ENCODE measurements around the gene PGLYRP2. TPM values are rescaled to one million over a fixed set of nuclear protein-coding genes. Genes with fewer than 3 reads are reported as not detected.

The PGLYRP2 gene
- total RNA-seq, 1 experiment from 2014 or later = not detected

GRCh38 chr19:15457701-15458484 lies 21.4 kb downstream of the PGLYRP2 start:
- no peak overlapping the region for H3K4me3 ChIP-seq (ENCODE audit: low read depth, low read length)
- Mint-ChIP-seq H3K27ac (ENCODE audit: unreplicated experiment) (no peak overlapping the region), H3K27me3 (ENCODE audit: insufficient read depth, unreplicated experiment) (peaks cover 2% of the 10 kb centered on the region), H3K4me1 (ENCODE audit: low read depth, unreplicated experiment) (no peaks in the 10 kb centered on the region), H3K4me3 (ENCODE audit: unreplicated experiment) (no peak overlapping the region), H3K9me3 (ENCODE audit: unreplicated experiment) (no peaks in the 10 kb centered on the region), H3K36me3 (ENCODE audit: insufficient read depth, unreplicated experiment) (no peaks in the 10 kb centered on the region)
- BruUV-seq (replicated peaks) = no TSS peak
- DNase-seq = no peak
- no peak for TF ChIP-seq CTCF (IDR thresholded peaks at IDR 0.05; ENCODE audit: insufficient read depth in 1 of 2, low read depth in 1 of 2, low read length in 1 of 2, severe bottlenecking in 1 of 2, unreplicated experiment in 1 of 2)
- H3K4me1 ChIP-seq = no peaks in the 10 kb centered on the region
- ChIA-PET POLR2A (no interaction called here), CTCF (no interaction called here)
- H3K9me3 ChIP-seq = no peaks in the 10 kb centered on the region
- intact Hi-C loops (cut with micrococcal nuclease; ENCODE audit: unreplicated experiment) = no loop called here
- H3K27me3 ChIP-seq (replicated peaks; ENCODE audit: control insufficient read depth, insufficient read depth, low read length) = no peaks in the 10 kb centered on the region
- no peaks in the 10 kb centered on the region for H3K36me3 ChIP-seq (ENCODE audit: control insufficient read depth, insufficient read depth, low read length)

- intact Hi-C loops (cut with micrococcal nuclease; ENCODE audit: unreplicated experiment) = no loop called here
- Mint-ChIP-seq H3K9me3 (ENCODE audit: unreplicated experiment) (no peaks in the 10 kb centered on the region), H3K4me1 (ENCODE audit: low read depth, unreplicated experiment) (no peaks in the 10 kb centered on the region), H3K36me3 (ENCODE audit: insufficient read depth, unreplicated experiment) (no peaks in the 10 kb centered on the region), H3K27me3 (ENCODE audit: insufficient read depth, unreplicated experiment) (peaks cover 2% of the 10 kb centered on the region), H3K4me3 (ENCODE audit: unreplicated experiment) (no peak overlapping the region), H3K27ac (ENCODE audit: unreplicated experiment) (no peak overlapping the region)
- Histone ChIP-seq H3K9me3 (no peaks in the 10 kb centered on the region), H3K36me3 (ENCODE audit: control insufficient read depth, insufficient read depth, low read length) (no peaks in the 10 kb centered on the region), H3K27me3 (replicated peaks; ENCODE audit: control insufficient read depth, insufficient read depth, low read length) (no peaks in the 10 kb centered on the region), H3K4me3 (ENCODE audit: low read depth, low read length) (no peak overlapping the region), H3K4me1 (no peaks in the 10 kb centered on the region)
- no TSS peak for BruUV-seq (replicated peaks)
- ChIA-PET CTCF (interaction anchor here (1.5 kb wide), 1 partner anchor 99 kb away, joined by 4 read pairs; no protein-coding TSS in a partner anchor), POLR2A (no interaction called here)
- no peak for TF ChIP-seq CTCF (IDR thresholded peaks at IDR 0.05; ENCODE audit: insufficient read depth in 1 of 2, low read depth in 1 of 2, low read length in 1 of 2, severe bottlenecking in 1 of 2, unreplicated experiment in 1 of 2)
- no peak for DNase-seq
These were observed 22.2 kb downstream of the PGLYRP2 start for GRCh38 chr19:15456871-15457700.

- H3K36me3 Mint-ChIP-seq (ENCODE audit: insufficient read depth, unreplicated experiment) = no peaks in the 10 kb centered on the region
- Histone ChIP-seq H3K4me3 (ENCODE audit: low read depth, low read length) (no peak overlapping the region), H3K9me3 (no peaks in the 10 kb centered on the region), H3K36me3 (ENCODE audit: control insufficient read depth, insufficient read depth, low read length) (no peaks in the 10 kb centered on the region), H3K4me1 (no peaks in the 10 kb centered on the region), H3K27me3 (replicated peaks; ENCODE audit: control insufficient read depth, insufficient read depth, low read length) (no peaks in the 10 kb centered on the region)
- H3K27ac Mint-ChIP-seq (ENCODE audit: unreplicated experiment) = no peak overlapping the region
- no TSS peak for BruUV-seq (replicated peaks)
- POLR2A ChIA-PET = no interaction called here
- no peaks in the 10 kb centered on the region for H3K27me3 Mint-ChIP-seq (ENCODE audit: insufficient read depth, unreplicated experiment)
- no peak for DNase-seq
- H3K4me3 Mint-ChIP-seq (ENCODE audit: unreplicated experiment) = no peak overlapping the region
- CTCF ChIA-PET = interaction anchor here (0.5 to 1.5 kb wide), 2 partner anchors 25 to 99 kb away, joined by 4 to 5 read pairs; no protein-coding TSS in a partner anchor
- TF ChIP-seq CTCF (IDR thresholded peaks at IDR 0.05; ENCODE audit: insufficient read depth in 1 of 2, low read depth in 1 of 2, low read length in 1 of 2, severe bottlenecking in 1 of 2, unreplicated experiment in 1 of 2) = no peak
- intact Hi-C loops (cut with micrococcal nuclease; ENCODE audit: unreplicated experiment) = no loop called here
- no peaks in the 10 kb centered on the region for H3K4me1 Mint-ChIP-seq (ENCODE audit: low read depth, unreplicated experiment)
- no peaks in the 10 kb centered on the region for H3K9me3 Mint-ChIP-seq (ENCODE audit: unreplicated experiment)
These were observed 22.9 kb downstream of the PGLYRP2 start for GRCh38 chr19:15456441-15456840.
